B cell (primary cell): ENCODE measurements around the gene ODF2.

Experiments used
- EZH2 ChIP-seq: IDR thresholded peaks from 2 replicates; pipeline ENCODE4 v1.6.1; 2012; ENCODE audit warnings: borderline replicate concordance, low read depth, mild to moderate bottlenecking, moderate library complexity, low read length; ENCODE audit not compliant: insufficient read depth, poor library complexity, severe bottlenecking
- TF ChIP-seq, protein P1 (sequence below): fragments of 200-600 bp; IDR thresholded peaks from one replicate; pipeline ENCODE4 v1.8.0; 2022; ENCODE audit warnings: antibody characterized with exemption, mild to moderate bottlenecking

GRCh38 chr9:128434340-128434739 lies 21.5 kb upstream of the ODF2 start:
- TF ChIP-seq, protein P1, sequence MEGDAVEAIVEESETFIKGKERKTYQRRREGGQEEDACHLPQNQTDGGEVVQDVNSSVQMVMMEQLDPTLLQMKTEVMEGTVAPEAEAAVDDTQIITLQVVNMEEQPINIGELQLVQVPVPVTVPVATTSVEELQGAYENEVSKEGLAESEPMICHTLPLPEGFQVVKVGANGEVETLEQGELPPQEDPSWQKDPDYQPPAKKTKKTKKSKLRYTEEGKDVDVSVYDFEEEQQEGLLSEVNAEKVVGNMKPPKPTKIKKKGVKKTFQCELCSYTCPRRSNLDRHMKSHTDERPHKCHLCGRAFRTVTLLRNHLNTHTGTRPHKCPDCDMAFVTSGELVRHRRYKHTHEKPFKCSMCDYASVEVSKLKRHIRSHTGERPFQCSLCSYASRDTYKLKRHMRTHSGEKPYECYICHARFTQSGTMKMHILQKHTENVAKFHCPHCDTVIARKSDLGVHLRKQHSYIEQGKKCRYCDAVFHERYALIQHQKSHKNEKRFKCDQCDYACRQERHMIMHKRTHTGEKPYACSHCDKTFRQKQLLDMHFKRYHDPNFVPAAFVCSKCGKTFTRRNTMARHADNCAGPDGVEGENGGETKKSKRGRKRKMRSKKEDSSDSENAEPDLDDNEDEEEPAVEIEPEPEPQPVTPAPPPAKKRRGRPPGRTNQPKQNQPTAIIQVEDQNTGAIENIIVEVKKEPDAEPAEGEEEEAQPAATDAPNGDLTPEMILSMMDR = no peak
- no peak for TF ChIP-seq EZH2
